Measurements from ENCODE around the gene ABI2.

The ABI2 gene

GRCh38 chr2:203431391-203432185, 103.4 kb downstream of the ABI2 start:
- no peak for TF ChIP-seq ZFX (IDR thresholded peaks at IDR 0.05; ENCODE audit: borderline replicate concordance)
- TF ChIP-seq CTCF (IDR thresholded peaks at IDR 0.05) = no peak

GRCh38 chr2:203432811-203433210, 104.6 kb downstream of the ABI2 start:
- no peak overlapping the region for H3K27ac ChIP-seq
- TF ChIP-seq ZFX (IDR thresholded peaks at IDR 0.05; ENCODE audit: borderline replicate concordance) = no peak
- TF ChIP-seq CTCF (IDR thresholded peaks at IDR 0.05) = no peak

More at GRCh38 chr2:203431391-203432185, 103.4 kb downstream of the ABI2 start:
- no peak overlapping the region for H3K27ac ChIP-seq

- H3K27ac ChIP-seq = no peak overlapping the region
- TF ChIP-seq ZFX (IDR thresholded peaks at IDR 0.05; ENCODE audit: borderline replicate concordance) (no peak), CTCF (IDR thresholded peaks at IDR 0.05) (no peak)
Observed at GRCh38 chr2:203436496-203436895, 108.3 kb downstream of the ABI2 start.

GRCh38 chr2:203437511-203437910, 109.3 kb downstream of the ABI2 start:
- TF ChIP-seq CTCF (IDR thresholded peaks at IDR 0.05) (no peak), ZFX (IDR thresholded peaks at IDR 0.05; ENCODE audit: borderline replicate concordance) (no peak)
- H3K27ac ChIP-seq = no peak overlapping the region

- H3K27ac ChIP-seq = no peak overlapping the region
- TF ChIP-seq CTCF (IDR thresholded peaks at IDR 0.05) (no peak), ZFX (IDR thresholded peaks at IDR 0.05; ENCODE audit: borderline replicate concordance) (no peak)
Observed at GRCh38 chr2:203438528-203438927, 110.3 kb downstream of the ABI2 start.

GRCh38 chr2:203440671-203441070, 112.5 kb downstream of the ABI2 start:
- H3K27ac ChIP-seq = no peak overlapping the region
- no peak for TF ChIP-seq CTCF (IDR thresholded peaks at IDR 0.05)
- TF ChIP-seq ZFX (IDR thresholded peaks at IDR 0.05; ENCODE audit: borderline replicate concordance) = no peak

- no peak overlapping the region for H3K27ac ChIP-seq
- no peak for TF ChIP-seq ZFX (IDR thresholded peaks at IDR 0.05; ENCODE audit: borderline replicate concordance)
- no peak for TF ChIP-seq CTCF (IDR thresholded peaks at IDR 0.05)
Observed at GRCh38 chr2:203441463-203441862, 113.3 kb downstream of the ABI2 start.
